ENCODE data around the gene CNTNAP2.

GRCh38 chr7:146862415-146862814, 745.8 kb downstream of the CNTNAP2 start:
- TF ChIP-seq CTCF (IDR thresholded peaks at IDR 0.05; ENCODE audit: insufficient read depth, low read length, poor library complexity, severe bottlenecking): no peak
- TF ChIP-seq EZH2phosphoT487 (conservative IDR thresholded peaks at IDR 0.05; ENCODE audit: low read length): no peak
